ENCODE data around the gene RPS6KA3. TPM values are rescaled to one million over a fixed set of nuclear protein-coding genes. Genes with fewer than 3 reads are reported as not detected.

RPS6KA3 gene
- total RNA-seq, 1 experiment from 2014 or later, result 14.6 TPM

DNA sequence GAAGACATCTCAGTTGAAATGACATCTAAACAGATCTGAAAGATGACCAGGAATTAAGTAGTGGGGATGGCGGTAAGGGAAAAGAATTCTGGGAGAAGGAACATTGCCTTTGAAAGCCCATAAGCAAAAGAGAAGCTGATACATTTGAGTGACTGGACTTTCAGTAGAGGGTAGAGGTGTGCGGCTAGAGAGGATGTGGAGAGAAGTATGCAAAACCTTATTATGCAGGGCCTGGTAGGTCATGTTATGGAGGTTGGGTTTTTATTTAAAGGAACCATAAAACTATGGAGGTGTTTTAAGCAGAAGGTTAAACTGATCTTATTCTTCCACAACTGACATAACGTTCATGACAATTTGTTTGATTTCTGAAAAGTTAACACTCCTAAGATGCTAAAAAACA is 36.3 kb downstream of the RPS6KA3 start (continued):
- TF ChIP-seq FOXP1 (CRISPR knock-in tag; IDR thresholded peaks at IDR 0.05; ENCODE audit: borderline replicate concordance) (no peak), FOXJ3 (CRISPR knock-in tag; IDR thresholded peaks at IDR 0.05; ENCODE audit: borderline replicate concordance) (no peak), SP1 (CRISPR knock-in tag; conservative IDR thresholded peaks at IDR 0.05) (no peak), KAT7 (CRISPR knock-in tag; IDR thresholded peaks at IDR 0.05; ENCODE audit: borderline replicate concordance) (no peak), ZNF121 (CRISPR knock-in tag; IDR thresholded peaks at IDR 0.05) (no peak), FOXK1 (CRISPR knock-in tag; IDR thresholded peaks at IDR 0.05) (no peak), GTF2I (CRISPR knock-in tag; conservative IDR thresholded peaks at IDR 0.05) (no peak), ZNF423 (CRISPR knock-in tag; IDR thresholded peaks at IDR 0.05) (no peak)
- TF ChIP-seq, protein P1, sequence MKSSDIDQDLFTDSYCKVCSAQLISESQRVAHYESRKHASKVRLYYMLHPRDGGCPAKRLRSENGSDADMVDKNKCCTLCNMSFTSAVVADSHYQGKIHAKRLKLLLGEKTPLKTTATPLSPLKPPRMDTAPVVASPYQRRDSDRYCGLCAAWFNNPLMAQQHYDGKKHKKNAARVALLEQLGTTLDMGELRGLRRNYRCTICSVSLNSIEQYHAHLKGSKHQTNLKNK (CRISPR knock-in tag; IDR thresholded peaks at IDR 0.05), result no peak
- TF ChIP-seq, protein P2, sequence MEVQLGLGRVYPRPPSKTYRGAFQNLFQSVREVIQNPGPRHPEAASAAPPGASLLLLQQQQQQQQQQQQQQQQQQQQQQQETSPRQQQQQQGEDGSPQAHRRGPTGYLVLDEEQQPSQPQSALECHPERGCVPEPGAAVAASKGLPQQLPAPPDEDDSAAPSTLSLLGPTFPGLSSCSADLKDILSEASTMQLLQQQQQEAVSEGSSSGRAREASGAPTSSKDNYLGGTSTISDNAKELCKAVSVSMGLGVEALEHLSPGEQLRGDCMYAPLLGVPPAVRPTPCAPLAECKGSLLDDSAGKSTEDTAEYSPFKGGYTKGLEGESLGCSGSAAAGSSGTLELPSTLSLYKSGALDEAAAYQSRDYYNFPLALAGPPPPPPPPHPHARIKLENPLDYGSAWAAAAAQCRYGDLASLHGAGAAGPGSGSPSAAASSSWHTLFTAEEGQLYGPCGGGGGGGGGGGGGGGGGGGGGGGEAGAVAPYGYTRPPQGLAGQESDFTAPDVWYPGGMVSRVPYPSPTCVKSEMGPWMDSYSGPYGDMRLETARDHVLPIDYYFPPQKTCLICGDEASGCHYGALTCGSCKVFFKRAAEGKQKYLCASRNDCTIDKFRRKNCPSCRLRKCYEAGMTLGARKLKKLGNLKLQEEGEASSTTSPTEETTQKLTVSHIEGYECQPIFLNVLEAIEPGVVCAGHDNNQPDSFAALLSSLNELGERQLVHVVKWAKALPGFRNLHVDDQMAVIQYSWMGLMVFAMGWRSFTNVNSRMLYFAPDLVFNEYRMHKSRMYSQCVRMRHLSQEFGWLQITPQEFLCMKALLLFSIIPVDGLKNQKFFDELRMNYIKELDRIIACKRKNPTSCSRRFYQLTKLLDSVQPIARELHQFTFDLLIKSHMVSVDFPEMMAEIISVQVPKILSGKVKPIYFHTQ (CRISPR knock-in tag; IDR thresholded peaks at IDR 0.05), result no peak
- TF ChIP-seq, protein P3, sequence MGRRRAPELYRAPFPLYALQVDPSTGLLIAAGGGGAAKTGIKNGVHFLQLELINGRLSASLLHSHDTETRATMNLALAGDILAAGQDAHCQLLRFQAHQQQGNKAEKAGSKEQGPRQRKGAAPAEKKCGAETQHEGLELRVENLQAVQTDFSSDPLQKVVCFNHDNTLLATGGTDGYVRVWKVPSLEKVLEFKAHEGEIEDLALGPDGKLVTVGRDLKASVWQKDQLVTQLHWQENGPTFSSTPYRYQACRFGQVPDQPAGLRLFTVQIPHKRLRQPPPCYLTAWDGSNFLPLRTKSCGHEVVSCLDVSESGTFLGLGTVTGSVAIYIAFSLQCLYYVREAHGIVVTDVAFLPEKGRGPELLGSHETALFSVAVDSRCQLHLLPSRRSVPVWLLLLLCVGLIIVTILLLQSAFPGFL (CRISPR knock-in tag; IDR thresholded peaks at IDR 0.05; ENCODE audit: borderline replicate concordance), result no peak
- TF ChIP-seq, protein P4, sequence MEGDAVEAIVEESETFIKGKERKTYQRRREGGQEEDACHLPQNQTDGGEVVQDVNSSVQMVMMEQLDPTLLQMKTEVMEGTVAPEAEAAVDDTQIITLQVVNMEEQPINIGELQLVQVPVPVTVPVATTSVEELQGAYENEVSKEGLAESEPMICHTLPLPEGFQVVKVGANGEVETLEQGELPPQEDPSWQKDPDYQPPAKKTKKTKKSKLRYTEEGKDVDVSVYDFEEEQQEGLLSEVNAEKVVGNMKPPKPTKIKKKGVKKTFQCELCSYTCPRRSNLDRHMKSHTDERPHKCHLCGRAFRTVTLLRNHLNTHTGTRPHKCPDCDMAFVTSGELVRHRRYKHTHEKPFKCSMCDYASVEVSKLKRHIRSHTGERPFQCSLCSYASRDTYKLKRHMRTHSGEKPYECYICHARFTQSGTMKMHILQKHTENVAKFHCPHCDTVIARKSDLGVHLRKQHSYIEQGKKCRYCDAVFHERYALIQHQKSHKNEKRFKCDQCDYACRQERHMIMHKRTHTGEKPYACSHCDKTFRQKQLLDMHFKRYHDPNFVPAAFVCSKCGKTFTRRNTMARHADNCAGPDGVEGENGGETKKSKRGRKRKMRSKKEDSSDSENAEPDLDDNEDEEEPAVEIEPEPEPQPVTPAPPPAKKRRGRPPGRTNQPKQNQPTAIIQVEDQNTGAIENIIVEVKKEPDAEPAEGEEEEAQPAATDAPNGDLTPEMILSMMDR (IDR thresholded peaks at IDR 0.05), result no peak
- TF ChIP-seq, protein P5, sequence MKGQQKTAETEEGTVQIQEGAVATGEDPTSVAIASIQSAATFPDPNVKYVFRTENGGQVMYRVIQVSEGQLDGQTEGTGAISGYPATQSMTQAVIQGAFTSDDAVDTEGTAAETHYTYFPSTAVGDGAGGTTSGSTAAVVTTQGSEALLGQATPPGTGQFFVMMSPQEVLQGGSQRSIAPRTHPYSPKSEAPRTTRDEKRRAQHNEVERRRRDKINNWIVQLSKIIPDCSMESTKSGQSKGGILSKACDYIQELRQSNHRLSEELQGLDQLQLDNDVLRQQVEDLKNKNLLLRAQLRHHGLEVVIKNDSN (CRISPR knock-in tag; IDR thresholded peaks at IDR 0.05), result no peak

DNA sequence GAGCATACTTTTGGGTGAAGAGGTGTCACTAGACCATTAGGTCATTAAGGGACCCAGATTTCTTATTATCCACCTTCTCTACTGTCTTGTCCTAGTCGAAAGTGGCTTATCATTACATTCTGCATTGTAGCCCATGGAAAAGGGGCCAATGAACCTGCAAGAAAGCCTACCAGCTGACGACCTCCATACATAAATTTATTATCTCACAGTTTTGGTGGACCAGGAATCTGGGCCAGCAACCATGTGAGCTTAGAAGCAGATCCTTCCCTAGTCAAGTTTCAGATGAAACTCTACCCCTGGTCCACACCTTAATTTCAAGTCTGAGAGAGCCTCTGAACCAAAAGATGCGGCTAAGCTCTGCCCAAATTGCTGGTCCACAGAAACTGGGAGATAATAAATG is 37.6 kb downstream of the RPS6KA3 start:
- TF ChIP-seq, protein P6, sequence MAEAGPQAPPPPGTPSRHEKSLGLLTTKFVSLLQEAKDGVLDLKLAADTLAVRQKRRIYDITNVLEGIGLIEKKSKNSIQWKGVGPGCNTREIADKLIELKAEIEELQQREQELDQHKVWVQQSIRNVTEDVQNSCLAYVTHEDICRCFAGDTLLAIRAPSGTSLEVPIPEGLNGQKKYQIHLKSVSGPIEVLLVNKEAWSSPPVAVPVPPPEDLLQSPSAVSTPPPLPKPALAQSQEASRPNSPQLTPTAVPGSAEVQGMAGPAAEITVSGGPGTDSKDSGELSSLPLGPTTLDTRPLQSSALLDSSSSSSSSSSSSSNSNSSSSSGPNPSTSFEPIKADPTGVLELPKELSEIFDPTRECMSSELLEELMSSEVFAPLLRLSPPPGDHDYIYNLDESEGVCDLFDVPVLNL (CRISPR knock-in tag; IDR thresholded peaks at IDR 0.05; ENCODE audit: borderline replicate concordance, low read depth), result no peak
- TF ChIP-seq, protein P4 (IDR thresholded peaks at IDR 0.05), result no peak
- TF ChIP-seq, protein P7, sequence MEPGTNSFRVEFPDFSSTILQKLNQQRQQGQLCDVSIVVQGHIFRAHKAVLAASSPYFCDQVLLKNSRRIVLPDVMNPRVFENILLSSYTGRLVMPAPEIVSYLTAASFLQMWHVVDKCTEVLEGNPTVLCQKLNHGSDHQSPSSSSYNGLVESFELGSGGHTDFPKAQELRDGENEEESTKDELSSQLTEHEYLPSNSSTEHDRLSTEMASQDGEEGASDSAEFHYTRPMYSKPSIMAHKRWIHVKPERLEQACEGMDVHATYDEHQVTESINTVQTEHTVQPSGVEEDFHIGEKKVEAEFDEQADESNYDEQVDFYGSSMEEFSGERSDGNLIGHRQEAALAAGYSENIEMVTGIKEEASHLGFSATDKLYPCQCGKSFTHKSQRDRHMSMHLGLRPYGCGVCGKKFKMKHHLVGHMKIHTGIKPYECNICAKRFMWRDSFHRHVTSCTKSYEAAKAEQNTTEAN (CRISPR knock-in tag; IDR thresholded peaks at IDR 0.05), result no peak
- TF ChIP-seq, protein P8, sequence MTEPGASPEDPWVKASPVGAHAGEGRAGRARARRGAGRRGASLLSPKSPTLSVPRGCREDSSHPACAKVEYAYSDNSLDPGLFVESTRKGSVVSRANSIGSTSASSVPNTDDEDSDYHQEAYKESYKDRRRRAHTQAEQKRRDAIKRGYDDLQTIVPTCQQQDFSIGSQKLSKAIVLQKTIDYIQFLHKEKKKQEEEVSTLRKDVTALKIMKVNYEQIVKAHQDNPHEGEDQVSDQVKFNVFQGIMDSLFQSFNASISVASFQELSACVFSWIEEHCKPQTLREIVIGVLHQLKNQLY (CRISPR knock-in tag; IDR thresholded peaks at IDR 0.05), result no peak
- TF ChIP-seq, protein P9, sequence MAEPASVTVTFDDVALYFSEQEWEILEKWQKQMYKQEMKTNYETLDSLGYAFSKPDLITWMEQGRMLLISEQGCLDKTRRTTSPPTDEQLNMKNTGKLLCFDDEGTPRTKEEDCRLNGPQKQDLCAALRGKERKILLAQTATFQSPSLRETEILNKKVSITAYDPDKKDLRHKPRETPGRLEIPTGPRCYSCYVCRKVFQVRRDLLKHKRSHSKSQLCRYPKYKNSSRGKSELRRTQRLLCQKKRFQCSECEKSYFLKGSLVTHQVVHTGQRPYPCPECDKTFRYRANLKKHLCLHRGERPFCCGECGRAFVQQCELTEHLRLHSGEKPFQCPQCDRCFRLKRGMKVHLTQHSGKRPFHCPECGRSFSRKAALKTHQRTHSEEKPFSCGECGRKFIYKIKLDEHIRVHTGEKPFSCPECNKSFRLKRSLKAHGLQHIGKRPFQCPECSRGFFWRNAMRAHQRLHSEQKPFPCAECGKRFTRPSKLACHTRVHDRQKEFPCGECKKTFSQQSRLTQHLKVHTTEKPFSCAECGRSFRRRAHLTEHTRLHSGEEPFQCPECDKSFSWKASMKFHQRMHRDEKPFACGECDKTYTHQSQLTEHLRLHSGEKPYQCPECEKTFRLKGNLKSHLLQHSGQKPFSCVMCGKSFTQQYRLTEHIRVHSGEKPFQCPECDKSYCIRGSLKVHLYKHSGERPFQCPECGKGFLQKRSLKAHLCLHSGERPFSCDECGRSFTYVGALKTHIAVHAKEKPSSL (CRISPR knock-in tag; conservative IDR thresholded peaks at IDR 0.05), result no peak
- TF ChIP-seq, protein P10, sequence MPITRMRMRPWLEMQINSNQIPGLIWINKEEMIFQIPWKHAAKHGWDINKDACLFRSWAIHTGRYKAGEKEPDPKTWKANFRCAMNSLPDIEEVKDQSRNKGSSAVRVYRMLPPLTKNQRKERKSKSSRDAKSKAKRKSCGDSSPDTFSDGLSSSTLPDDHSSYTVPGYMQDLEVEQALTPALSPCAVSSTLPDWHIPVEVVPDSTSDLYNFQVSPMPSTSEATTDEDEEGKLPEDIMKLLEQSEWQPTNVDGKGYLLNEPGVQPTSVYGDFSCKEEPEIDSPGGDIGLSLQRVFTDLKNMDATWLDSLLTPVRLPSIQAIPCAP (CRISPR knock-in tag; IDR thresholded peaks at IDR 0.05), result no peak
- POLR2A ChIA-PET, result no interaction called here
- ATAC-seq (no peak), DNase-seq (ENCODE audit: low spot score) (no peak)
- CTCF ChIA-PET, result interaction anchor here (0.6 to 1.0 kb wide), 2 partner anchors 8 to 24 kb away, joined by 3 read pairs; no protein-coding TSS in a partner anchor
- peaks cover 22% of the 10 kb centered on the region for H3K36me3 Mint-ChIP-seq
- no peak overlapping the region for H3K4me3 Mint-ChIP-seq
- no peaks in the 10 kb centered on the region for H3K9me3 Mint-ChIP-seq
- H3K27me3 Mint-ChIP-seq (ENCODE audit: low read depth), result no peaks in the 10 kb centered on the region
- no peak overlapping the region for H3K27ac Mint-ChIP-seq
- H3K4me1 Mint-ChIP-seq, result peaks cover 18% of the 10 kb centered on the region
